Muscle layer of duodenum (tissue), 2 donors: ENCODE data around the gene DAGLA.

Experiments used
- H3K27ac ChIP-seq: one replicate; pipeline ENCODE4 v1.7.0; 2013; ENCODE audit warnings: mild to moderate bottlenecking, low read length
- H3K27me3 ChIP-seq: one replicate; pipeline ENCODE4 v1.7.0; 2013; ENCODE audit warnings: low read depth, mild to moderate bottlenecking, control low read depth, low read length
- H3K36me3 ChIP-seq, 2 donors: one replicate each; pipeline ENCODE4 v1.7.0; 2013; ENCODE audit warnings: low read length in 2 of 2, control low read depth in 1 of 2, mild to moderate bottlenecking in 1 of 2; ENCODE audit not compliant: insufficient read depth in 2 of 2, control insufficient read depth in 1 of 2
- H3K4me1 ChIP-seq, 2 donors: one replicate each; pipeline ENCODE4 v1.7.0; 2013; ENCODE audit warnings: low read length in 2 of 2, mild to moderate bottlenecking in 2 of 2, control low read depth in 1 of 2, moderate library complexity in 1 of 2; ENCODE audit not compliant: insufficient read depth in 2 of 2, control insufficient read depth in 1 of 2
- H3K4me3 ChIP-seq, 2 donors: one replicate each; pipeline ENCODE4 v1.7.0; 2013; ENCODE audit warnings: low read length in 2 of 2, low read depth in 1 of 2, mild to moderate bottlenecking in 1 of 2
- H3K9me3 ChIP-seq, 2 donors: one replicate each; pipeline ENCODE4 v1.7.0; 2013; ENCODE audit warnings: low read length in 2 of 2, control low read depth in 1 of 2, mild to moderate bottlenecking in 1 of 2; ENCODE audit not compliant: control insufficient read depth in 1 of 2
- donor health status: healthy.

The DAGLA gene

DNA sequence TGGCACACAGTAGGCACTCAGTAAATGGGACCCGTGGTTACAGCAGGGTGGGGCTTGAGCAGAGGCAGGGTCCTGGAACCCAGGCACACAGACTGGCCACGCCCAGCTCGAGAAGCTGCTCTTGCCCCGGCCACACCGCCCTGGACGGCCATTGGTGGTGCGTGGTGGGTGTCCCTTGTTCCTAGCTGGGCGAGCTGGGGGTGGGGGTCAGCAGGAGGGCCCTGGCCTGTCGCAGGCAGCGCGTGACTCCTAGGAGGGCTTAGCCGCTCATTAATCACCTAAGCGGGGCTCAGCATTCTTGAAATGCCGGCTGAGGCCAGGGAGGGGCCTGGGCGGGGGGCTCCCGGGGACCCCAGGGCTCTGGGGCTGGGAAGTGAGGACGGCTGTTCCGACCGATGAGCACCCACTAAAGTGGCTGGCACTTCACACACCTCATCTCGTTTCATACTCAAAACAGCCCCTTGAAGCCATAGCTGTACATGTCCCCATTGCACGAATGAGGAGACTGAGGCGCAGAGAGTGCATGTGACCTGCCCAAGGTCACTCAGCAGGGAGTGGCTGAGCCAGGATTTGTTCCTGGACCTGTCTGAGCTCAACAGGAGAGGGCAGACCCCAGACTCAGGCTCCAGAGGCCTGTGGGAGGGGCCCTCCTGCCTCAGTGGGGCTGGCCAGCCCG is 83.9 kb downstream of the DAGLA start:
- Histone ChIP-seq H3K9me3 (no peaks in the 10 kb centered on the region), H3K27me3 (no peaks in the 10 kb centered on the region), H3K27ac (no peak overlapping the region), H3K36me3 (no peaks in the 10 kb centered on the region), H3K4me3 (no peak overlapping the region), H3K4me1 (no peaks in the 10 kb centered on the region)

DNA sequence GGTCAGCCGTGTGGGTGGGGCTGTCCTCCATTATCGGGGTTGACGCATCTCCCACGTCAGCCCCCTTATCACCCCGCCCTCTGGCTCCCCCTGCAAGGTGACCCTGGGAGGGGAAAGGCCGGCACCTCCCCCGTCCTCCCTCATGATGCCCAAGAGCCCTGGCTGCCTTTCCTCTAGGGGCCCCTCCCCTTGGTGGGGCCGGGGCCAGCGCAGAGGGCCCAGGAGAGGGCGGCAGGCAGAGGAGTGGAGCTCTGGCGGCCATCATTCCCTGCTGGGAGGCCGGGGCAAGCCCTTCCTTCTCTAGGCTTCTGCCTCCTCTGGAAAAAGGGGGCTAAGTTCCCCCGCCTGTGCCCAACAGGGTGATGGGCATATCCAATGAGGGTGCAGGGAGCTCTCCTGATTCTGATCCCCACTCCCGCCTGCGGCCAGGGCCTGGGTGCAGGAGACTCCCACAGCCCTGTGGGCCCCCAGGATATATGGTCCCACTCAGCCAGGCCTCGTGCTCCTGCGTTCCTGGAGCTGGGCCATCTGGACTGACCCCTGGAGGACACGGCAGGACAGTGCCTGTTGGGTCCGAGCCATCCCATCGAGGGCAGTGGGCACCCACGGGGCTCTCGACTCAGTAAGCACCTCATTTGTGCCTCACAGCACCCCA is 84.5 kb downstream of the DAGLA start:
- no peaks in the 10 kb centered on the region for H3K27me3 ChIP-seq
- H3K9me3 ChIP-seq = no peaks in the 10 kb centered on the region
- no peaks in the 10 kb centered on the region for H3K4me1 ChIP-seq
- no peak overlapping the region for H3K27ac ChIP-seq
- H3K36me3 ChIP-seq = no peaks in the 10 kb centered on the region
- no peak overlapping the region for H3K4me3 ChIP-seq

DNA sequence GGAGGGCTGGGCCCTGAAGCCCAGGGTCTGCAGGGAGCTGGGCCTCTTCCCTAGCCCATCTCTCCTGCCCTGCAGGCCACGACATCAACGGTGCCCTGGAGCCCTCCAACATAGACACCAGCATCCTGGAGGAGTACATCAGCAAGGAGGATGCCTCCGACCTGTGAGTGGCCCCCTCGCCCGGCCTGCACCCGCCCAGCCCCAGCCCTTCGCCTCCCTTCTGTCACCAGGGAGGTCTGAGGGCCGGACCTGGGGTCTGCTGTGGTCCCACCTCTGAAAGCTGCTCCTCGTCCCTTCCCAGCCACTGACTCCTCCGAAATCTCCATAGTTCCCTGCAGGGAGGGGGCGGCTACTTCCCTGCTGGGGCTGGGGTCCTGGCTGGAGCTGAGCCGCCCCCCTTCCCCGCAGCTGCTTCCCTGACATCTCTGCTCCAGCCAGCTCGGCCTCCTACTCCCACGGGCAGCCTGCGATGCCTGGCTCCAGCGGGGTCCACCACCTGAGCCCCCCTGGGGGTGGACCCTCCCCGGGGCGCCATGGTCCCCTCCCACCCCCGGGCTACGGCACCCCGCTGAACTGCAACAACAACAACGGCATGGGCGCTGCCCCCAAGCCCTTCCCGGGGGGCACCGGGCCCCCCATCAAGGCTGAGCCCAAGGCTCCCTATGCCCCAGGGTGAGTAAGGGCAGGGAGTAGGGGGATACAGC is 85.5 kb downstream of the DAGLA start:
- Histone ChIP-seq H3K4me1 (no peaks in the 10 kb centered on the region), H3K36me3 (no peaks in the 10 kb centered on the region), H3K27ac (no peak overlapping the region), H3K27me3 (no peaks in the 10 kb centered on the region), H3K4me3 (no peak overlapping the region), H3K9me3 (no peaks in the 10 kb centered on the region)

DNA sequence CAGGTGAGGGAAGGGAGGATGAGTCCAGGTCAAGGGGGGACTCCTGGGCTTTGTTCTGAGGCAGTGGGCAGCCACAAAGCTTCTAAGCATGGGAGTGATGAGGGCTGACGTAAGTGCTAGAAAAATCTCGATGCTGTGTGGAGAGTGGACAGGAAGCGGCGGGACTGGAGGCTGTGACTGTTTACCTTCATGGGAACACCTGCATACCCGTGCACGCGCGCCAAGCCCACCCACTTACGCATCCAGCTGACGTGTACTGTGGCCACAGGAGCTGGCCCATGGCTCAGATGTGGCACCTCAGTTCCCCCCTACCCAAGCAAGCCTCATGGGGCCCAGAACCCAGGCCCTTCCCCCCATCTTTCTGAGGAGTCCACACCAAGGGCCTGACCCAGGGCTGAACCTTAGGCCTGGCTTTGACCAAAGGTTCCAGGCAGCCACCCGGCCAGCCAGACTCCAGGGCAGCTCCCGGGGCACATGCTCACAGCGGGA is 86.2 kb downstream of the DAGLA start:
- no peaks in the 10 kb centered on the region for H3K4me1 ChIP-seq
- H3K4me3 ChIP-seq = no peak overlapping the region
- no peak overlapping the region for H3K27ac ChIP-seq
- H3K27me3 ChIP-seq = no peaks in the 10 kb centered on the region
- no peaks in the 10 kb centered on the region for H3K9me3 ChIP-seq
- no peaks in the 10 kb centered on the region for H3K36me3 ChIP-seq

DNA sequence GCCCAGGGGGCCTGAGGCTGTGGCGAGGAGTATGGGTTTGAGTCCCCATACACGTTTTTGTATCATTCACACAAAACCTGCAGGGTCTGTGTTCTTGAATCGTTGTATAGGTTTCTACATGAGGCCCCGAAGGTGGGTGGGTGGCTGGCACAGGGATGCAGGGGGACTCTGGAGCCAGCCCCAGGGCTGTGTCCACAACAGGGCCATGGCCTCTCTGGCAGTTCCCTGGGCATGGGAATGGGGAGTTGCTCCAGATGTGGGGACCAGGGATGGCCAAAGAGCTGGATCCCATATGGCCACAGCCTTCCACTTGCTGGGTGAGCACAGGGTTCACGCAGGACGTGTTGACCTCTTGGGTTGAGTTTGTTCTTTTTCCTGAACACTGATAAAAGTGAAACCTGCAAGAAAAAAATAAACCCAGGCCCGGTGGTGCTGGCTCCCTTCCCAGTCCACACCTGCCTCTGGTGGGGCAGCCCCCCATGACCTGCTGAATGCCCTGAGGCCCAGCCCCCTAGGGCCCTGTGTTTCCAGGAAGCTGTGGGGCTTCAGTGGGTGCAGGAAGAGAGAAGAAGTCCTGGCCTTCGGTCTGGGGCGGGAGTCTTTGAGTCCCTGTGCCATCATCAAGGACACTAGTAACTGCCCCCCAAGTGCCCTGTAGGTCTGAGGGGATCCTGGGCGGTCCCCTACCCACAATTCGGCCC is 88.3 kb downstream of the DAGLA start:
- Histone ChIP-seq H3K4me3 (no peak overlapping the region), H3K9me3 (no peaks in the 10 kb centered on the region), H3K27ac (no peak overlapping the region), H3K4me1 (no peaks in the 10 kb centered on the region), H3K27me3 (no peaks in the 10 kb centered on the region), H3K36me3 (no peaks in the 10 kb centered on the region)

DNA sequence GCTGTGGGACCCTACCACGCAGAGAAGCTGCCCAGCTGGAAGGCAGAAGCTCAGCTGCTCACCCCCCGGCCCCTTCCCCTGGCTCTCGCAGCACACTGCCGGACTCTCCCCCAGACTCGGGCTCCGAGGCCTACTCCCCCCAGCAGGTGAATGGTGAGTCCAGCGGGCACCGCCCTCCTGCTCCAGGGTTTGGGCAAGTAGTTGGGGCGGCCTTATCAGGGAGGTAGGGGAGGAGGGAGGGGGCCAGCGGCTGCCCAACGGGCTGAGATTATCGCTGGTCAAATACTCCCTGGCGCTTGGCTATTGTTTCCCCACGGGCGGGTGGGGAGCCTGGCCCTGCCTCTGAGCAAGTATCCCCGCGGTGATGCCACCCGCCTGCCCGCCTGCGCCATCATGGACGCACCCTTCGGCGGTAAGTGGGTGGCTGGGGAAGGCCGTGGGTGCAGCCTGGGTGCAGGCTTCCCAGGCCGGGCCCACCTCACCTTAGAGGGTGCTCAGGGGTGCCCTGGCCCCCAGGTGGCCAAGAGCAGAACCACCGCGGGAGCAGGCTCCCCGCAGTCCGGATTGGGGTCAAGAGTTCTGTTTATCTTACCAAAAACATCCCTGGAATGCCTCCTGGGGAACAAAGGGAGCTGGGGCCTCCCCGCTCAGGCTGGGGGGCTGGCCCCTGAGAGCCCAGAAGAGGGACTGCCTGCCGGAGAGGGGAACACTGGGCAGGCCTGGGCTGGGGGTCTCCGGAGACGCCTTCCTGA is 89.2 kb downstream of the DAGLA start:
- Histone ChIP-seq H3K4me3 (no peak overlapping the region), H3K27ac (no peak overlapping the region), H3K36me3 (no peaks in the 10 kb centered on the region), H3K9me3 (no peaks in the 10 kb centered on the region), H3K4me1 (no peaks in the 10 kb centered on the region), H3K27me3 (no peaks in the 10 kb centered on the region)

- Histone ChIP-seq H3K9me3 (no peaks in the 10 kb centered on the region), H3K4me1 (no peaks in the 10 kb centered on the region), H3K27ac (no peak overlapping the region), H3K4me3 (no peak overlapping the region), H3K36me3 (no peaks in the 10 kb centered on the region), H3K27me3 (no peaks in the 10 kb centered on the region)
Measured at GRCh38 chr11:61769946-61770683, 89.9 kb downstream of the DAGLA start.

GRCh38 chr11:61771195-61771894 is 91.2 kb downstream of the DAGLA start:
- Histone ChIP-seq H3K27ac (no peak overlapping the region), H3K4me3 (no peak overlapping the region), H3K27me3 (no peaks in the 10 kb centered on the region), H3K36me3 (no peaks in the 10 kb centered on the region), H3K4me1 (no peaks in the 10 kb centered on the region), H3K9me3 (no peaks in the 10 kb centered on the region)

- Histone ChIP-seq H3K4me1 (peaks cover 0 to 3% of the 10 kb centered on the region in 2 donors), H3K4me3 (no peak overlapping the region), H3K36me3 (no peaks in the 10 kb centered on the region), H3K27ac (no peak overlapping the region), H3K27me3 (no peaks in the 10 kb centered on the region), H3K9me3 (no peaks in the 10 kb centered on the region)
Measured at GRCh38 chr11:61771985-61772455, 91.8 kb downstream of the DAGLA start.

GRCh38 chr11:61773356-61773755 is 93.2 kb downstream of the DAGLA start:
- Histone ChIP-seq H3K27ac (no peak overlapping the region), H3K4me3 (no peak overlapping the region), H3K9me3 (no peaks in the 10 kb centered on the region), H3K36me3 (no peaks in the 10 kb centered on the region), H3K4me1 (peaks cover 0 to 12% of the 10 kb centered on the region in 2 donors), H3K27me3 (no peaks in the 10 kb centered on the region)
